Smooth muscle cell of the umbilical artery (primary cell): ENCODE measurements around the gene TMED7. TPM values are rescaled to one million over a fixed set of nuclear protein-coding genes. Genes with fewer than 3 reads are reported as not detected.

Experiments
- total RNA-seq: library from RNA; depleted of rRNA; stranded (reverse); fragments of >200 nt; gene quantifications from 2 replicates; pipeline ENCODE4 v1.2.3, GENCODE V29; 2014

TMED7 gene
- 212 and 279 TPM in 2 replicates for total RNA-seq

DNA sequence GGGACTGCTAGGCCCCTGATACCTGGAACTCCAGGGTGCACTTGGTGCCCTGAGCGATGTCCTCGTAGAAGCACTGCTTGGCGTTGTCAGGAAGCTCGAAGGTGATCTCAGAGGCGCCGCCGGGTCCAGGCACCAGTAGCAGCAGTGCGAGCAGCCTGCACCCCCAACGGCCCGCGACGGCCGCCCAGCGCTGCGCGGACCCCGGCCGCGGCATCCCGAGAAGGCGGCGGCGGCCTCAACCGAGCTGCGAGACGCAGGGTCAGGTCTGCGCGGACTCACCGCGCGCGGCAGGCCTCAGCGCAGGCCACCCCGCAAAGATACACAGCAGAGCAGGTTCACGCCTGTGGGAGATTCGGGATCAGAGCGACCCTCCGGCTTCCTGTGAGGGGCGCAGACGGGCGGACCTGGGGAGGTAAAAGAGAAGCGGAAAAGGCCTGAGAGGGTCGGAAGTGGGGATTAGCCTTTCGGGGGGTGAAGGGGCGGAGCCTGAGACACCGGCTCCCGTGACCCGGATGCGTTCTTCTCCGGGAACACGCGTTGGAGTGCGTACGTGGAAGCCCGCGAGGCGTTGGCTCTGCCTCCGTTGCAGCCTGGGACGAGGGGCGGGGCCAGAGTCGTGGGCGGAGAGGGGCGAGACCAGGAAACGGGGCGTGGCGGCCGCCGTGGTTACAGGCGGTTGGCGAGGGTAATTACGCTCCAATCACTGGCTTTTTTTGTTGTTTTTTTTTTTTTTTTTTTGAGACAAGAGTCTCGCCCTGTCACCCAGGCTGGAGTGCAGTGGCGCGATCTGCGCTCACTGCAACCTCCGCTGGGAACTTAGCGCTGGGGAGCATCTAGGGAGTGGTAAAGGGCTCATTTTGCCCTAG, at the start of gene TMED7:
TSS of gene TMED7 (minus strand) at position 458 of the 866 bp plus-strand sequence. CDS start at position 214, 244 bp downstream.

DNA sequence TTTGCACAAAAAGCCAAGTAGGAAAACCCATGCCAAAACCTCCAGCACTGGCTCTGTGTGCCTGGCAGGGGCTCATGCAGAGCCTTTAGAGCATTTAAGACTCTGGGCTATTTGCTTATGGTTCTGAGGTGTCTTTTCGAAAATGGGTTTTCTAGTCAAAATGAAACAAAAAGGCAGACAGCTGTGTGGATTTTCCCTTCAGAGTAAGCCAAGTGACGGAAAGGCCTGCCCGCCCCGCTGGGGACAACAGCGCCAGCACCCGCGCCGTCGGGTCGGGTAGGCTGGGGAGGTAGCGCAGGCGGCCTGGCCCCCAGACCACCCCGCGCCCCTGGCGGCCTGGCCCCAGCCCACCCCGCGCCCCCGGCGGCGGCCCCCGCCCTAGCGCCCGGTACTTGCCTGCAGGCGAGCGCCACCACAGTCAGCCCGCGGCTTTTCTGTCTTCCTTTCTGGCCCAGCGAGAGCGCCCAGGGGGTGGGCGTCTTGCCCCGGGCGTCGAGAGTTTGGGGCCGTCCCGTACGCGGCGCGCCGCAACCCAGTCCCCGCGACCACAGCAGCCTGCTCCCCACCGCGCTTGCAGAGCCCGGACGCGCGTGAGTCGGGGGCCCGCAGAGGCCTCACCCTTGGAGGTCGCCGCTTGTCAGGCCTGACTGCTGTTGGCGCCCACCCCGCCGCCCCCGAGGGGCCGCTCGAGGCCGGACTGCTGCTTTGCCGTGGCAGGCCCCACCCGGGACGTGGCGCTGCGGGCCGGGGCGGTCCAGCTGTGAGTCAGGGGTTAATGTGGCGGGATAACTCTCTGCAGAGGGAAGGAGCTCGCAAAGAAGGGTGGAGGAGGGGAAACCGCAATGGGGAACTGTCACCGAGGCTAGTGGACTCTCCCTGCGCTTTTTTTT, 23.9 kb downstream of the TMED7 start, which contains the start of gene TICAM2:
TSS of gene TICAM2 (minus strand) at position 779 of the 890 bp plus-strand sequence. CDS start 21,223 bp downstream, outside the sequence.

Other genes starting within 250 kb of the TMED7 start
- gene FEM1C, start 81.3 kb downstream of the TMED7 start, total RNA-seq = 19.6 and 27.5 TPM in 2 replicates
- gene TICAM2, start 23.6 kb downstream of the TMED7 start, total RNA-seq = 5.0 and 5.6 TPM in 2 replicates
- 0.59 and 1.7 TPM in 2 replicates for gene CDO1, start 190.6 kb upstream of the TMED7 start, total RNA-seq
- 78.4 and 92.7 TPM in 2 replicates for gene ATG12, start 215.5 kb upstream of the TMED7 start, total RNA-seq
- gene AP3S1, start 215.9 kb upstream of the TMED7 start, total RNA-seq = 89.2 and 113 TPM in 2 replicates